Hepatocyte (in vitro differentiated cells): Measurements from ENCODE around the gene PRDM5. TPM values are rescaled to one million over a fixed set of nuclear protein-coding genes. Genes with fewer than 3 reads are reported as not detected.

Experiments used
- DNase-seq: peaks from one replicate; pipeline ENCODE4 v3.0.0-alpha.2; 2016; ENCODE audit warnings: low spot score
- H2AFZ ChIP-seq: fragments of 200-600 bp; sonication (generic); 2 replicates; pipeline ENCODE4 v1.6.0; 2016; ENCODE audit warnings: antibody characterized with exemption, mild to moderate bottlenecking
- H3K27ac ChIP-seq: fragments of 200-600 bp; sonication (generic); 2 replicates; pipeline ENCODE4 v1.5.1; 2016; ENCODE audit warnings: mild to moderate bottlenecking
- H3K27me3 ChIP-seq: fragments of 200-600 bp; sonication (generic); 2 replicates; pipeline ENCODE4 v1.6.1; 2016
- H3K36me3 ChIP-seq: fragments of 200-600 bp; sonication (generic); replicated peaks from 2 replicates; pipeline ENCODE4 v1.5.1; 2016; ENCODE audit warnings: low read depth; ENCODE audit not compliant: insufficient read depth
- H3K4me1 ChIP-seq: fragments of 200-600 bp; sonication (generic); 2 replicates; pipeline ENCODE4 v1.5.1; 2016; ENCODE audit warnings: mild to moderate bottlenecking, moderate library complexity; ENCODE audit not compliant: insufficient read depth
- H3K4me2 ChIP-seq: fragments of 200-600 bp; sonication (generic); 2 replicates; pipeline ENCODE4 v1.6.0; 2016
- H3K4me3 ChIP-seq: fragments of 200-600 bp; sonication (generic); 2 replicates; pipeline ENCODE4 v1.5.1; 2016; ENCODE audit warnings: mild to moderate bottlenecking
- H3K79me2 ChIP-seq: fragments of 200-600 bp; sonication (generic); 2 replicates; pipeline ENCODE4 v1.6.0; 2017; ENCODE audit warnings: mild to moderate bottlenecking
- H3K9me2 ChIP-seq: fragments of 200-600 bp; sonication (generic); replicated peaks from 2 replicates; pipeline ENCODE4 v1.6.0; 2017; ENCODE audit warnings: mild to moderate bottlenecking; ENCODE audit not compliant: insufficient read depth
- H3K9me3 ChIP-seq: fragments of 200-600 bp; sonication (generic); 2 replicates; pipeline ENCODE4 v1.5.1; 2016; ENCODE audit warnings: low read depth, mild to moderate bottlenecking
- H4K20me1 ChIP-seq: fragments of 200-600 bp; sonication (generic); 2 replicates; pipeline ENCODE4 v1.6.0; 2016; ENCODE audit warnings: mild to moderate bottlenecking; ENCODE audit not compliant: insufficient read depth, poor library complexity, severe bottlenecking
- CTCF ChIP-seq: fragments of 200-600 bp; sonication (generic); IDR thresholded peaks from 2 replicates; pipeline ENCODE4 v1.5.1; 2016; ENCODE audit warnings: antibody characterized with exemption, mild to moderate bottlenecking; ENCODE audit not compliant: poor library complexity
- EZH2 ChIP-seq: fragments of 200-600 bp; sonication (generic); IDR thresholded peaks from 2 replicates; pipeline ENCODE4 v1.6.1; 2016; ENCODE audit warnings: antibody characterized with exemption, mild to moderate bottlenecking, borderline replicate concordance
- EZH2phosphoT487 ChIP-seq: fragments of 200-600 bp; sonication (generic); IDR thresholded peaks from one replicate; pipeline ENCODE4 v1.6.1; 2018; ENCODE audit warnings: antibody characterized with exemption, mild to moderate bottlenecking, low read depth, moderate library complexity; ENCODE audit not compliant: unreplicated experiment, severe bottlenecking
- WGBS: methylation state at CpG from one replicate; pipeline ENCODE4 v1.1.6; 2016; ENCODE audit warnings: low lambda C conversion rate; ENCODE audit errors: missing lambda C conversion rate; 5-methylcytosine and 5-hydroxymethylcytosine counted together
- polyA plus RNA-seq: library from polyadenylated mRNA; unstranded; fragments of >200 nt; fragmentation: Nextera tagmentation; extraction: Ambion mirVana; gene quantifications from 2 replicates; pipeline ENCODE4 v1.2.1, GENCODE V29; 2016
- total RNA-seq: library from RNA; depleted of rRNA; stranded (reverse); fragments of >200 nt; gene quantifications from 2 replicates; pipeline ENCODE4 v1.2.3, GENCODE V29; 2014

Gene PRDM5
- total and polyA plus RNA-seq, 2 experiments from 2014 or later = 4.2 to 21.2 TPM

- no peak overlapping the region for H2AFZ ChIP-seq
- no peak overlapping the region for H3K27ac ChIP-seq
- no peak overlapping the region for H3K4me3 ChIP-seq
- no peak overlapping the region for H3K4me2 ChIP-seq
- no peaks in the 10 kb centered on the region for H3K36me3 ChIP-seq
- H3K79me2 ChIP-seq = no peaks in the 10 kb centered on the region
- 68% methylated on average over 2 of the region's 2 CpGs for WGBS
- DNase-seq = no peak
- H3K9me3 ChIP-seq = no peaks in the 10 kb centered on the region
- TF ChIP-seq EZH2 (no peak), CTCF (no peak)
- H3K4me1 ChIP-seq = no peaks in the 10 kb centered on the region
- no peaks in the 10 kb centered on the region for H3K9me2 ChIP-seq
- H4K20me1 ChIP-seq = no peaks in the 10 kb centered on the region
- no peaks in the 10 kb centered on the region for H3K27me3 ChIP-seq
Measured at GRCh38 chr4:120733054-120733453, 189.5 kb downstream of the PRDM5 start.

DNA sequence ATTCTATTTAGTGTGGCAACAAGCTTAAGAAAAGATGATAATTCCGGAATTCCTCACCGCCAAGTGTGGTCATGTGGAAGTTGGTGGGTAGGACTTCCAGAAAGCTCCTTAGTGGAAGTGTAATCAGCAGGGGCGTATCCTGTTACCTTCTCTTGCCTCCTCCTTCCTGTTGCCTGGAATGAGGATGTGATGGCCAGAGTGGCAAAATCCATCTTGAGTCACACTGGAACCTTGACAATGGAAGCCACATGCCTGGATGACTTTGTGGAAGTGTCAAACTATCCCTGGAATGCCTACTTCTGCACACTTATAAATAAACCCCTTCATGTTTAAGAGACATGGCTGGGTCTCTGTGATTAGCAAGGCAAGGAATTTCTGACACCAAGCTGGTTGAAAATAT, 191.0 kb downstream of the PRDM5 start:
- DNase-seq = no peak
- H3K9me2 ChIP-seq = no peaks in the 10 kb centered on the region
- no peaks in the 10 kb centered on the region for H3K9me3 ChIP-seq
- H3K79me2 ChIP-seq = no peaks in the 10 kb centered on the region
- no peaks in the 10 kb centered on the region for H3K27me3 ChIP-seq
- no peak overlapping the region for H3K27ac ChIP-seq
- 94% methylated on average over 3 of the region's 3 CpGs for WGBS
- no peak overlapping the region for H2AFZ ChIP-seq
- no peak for TF ChIP-seq CTCF
- TF ChIP-seq EZH2 = no peak
- TF ChIP-seq EZH2phosphoT487 = no peak
- H3K4me2 ChIP-seq = no peak overlapping the region
- no peaks in the 10 kb centered on the region for H4K20me1 ChIP-seq
- H3K4me1 ChIP-seq = no peaks in the 10 kb centered on the region
- no peak overlapping the region for H3K4me3 ChIP-seq
- no peaks in the 10 kb centered on the region for H3K36me3 ChIP-seq

- H2AFZ ChIP-seq = no peak overlapping the region
- H4K20me1 ChIP-seq = no peaks in the 10 kb centered on the region
- H3K4me1 ChIP-seq = no peaks in the 10 kb centered on the region
- H3K9me2 ChIP-seq = no peaks in the 10 kb centered on the region
- H3K27me3 ChIP-seq = no peaks in the 10 kb centered on the region
- no peaks in the 10 kb centered on the region for H3K36me3 ChIP-seq
- H3K79me2 ChIP-seq = no peaks in the 10 kb centered on the region
- H3K4me2 ChIP-seq = no peak overlapping the region
- no peak overlapping the region for H3K27ac ChIP-seq
- no peak for TF ChIP-seq EZH2
- no peak for TF ChIP-seq CTCF
- TF ChIP-seq EZH2phosphoT487 = no peak
- no peak overlapping the region for H3K4me3 ChIP-seq
- DNase-seq = no peak
- 55% methylated on average over 4 of the region's 4 CpGs for WGBS
- H3K9me3 ChIP-seq = no peaks in the 10 kb centered on the region
Measured at GRCh38 chr4:120730777-120731320, 191.7 kb downstream of the PRDM5 start.
